ENCODE results near the gene ZFR.

ZFR gene

DNA sequence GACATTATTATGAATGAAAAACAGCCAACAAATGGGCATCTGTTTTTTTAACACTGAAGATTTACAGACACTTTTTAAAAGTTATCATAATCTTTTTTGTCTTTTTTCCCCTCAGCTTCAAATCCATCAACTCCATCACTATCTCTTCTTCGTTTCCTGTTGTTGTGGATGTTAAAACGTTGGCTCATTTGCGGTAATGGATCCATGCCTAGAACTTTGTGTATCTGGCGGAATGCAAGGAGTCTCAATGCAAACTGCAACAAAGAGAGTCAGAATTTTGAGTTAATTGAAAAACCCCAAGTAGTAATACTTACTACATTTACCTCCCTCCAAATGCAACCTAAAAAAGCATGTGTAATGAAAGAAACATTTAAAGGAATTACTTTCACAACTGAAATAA, 88.9 kb downstream of the ZFR start:
- no peak overlapping the region for H3K4me3 ChIP-seq (ENCODE audit: low read depth, low read length)
- DNase-seq (ENCODE audit: low read depth): no peak
- TF ChIP-seq, protein P1, sequence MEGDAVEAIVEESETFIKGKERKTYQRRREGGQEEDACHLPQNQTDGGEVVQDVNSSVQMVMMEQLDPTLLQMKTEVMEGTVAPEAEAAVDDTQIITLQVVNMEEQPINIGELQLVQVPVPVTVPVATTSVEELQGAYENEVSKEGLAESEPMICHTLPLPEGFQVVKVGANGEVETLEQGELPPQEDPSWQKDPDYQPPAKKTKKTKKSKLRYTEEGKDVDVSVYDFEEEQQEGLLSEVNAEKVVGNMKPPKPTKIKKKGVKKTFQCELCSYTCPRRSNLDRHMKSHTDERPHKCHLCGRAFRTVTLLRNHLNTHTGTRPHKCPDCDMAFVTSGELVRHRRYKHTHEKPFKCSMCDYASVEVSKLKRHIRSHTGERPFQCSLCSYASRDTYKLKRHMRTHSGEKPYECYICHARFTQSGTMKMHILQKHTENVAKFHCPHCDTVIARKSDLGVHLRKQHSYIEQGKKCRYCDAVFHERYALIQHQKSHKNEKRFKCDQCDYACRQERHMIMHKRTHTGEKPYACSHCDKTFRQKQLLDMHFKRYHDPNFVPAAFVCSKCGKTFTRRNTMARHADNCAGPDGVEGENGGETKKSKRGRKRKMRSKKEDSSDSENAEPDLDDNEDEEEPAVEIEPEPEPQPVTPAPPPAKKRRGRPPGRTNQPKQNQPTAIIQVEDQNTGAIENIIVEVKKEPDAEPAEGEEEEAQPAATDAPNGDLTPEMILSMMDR (IDR thresholded peaks at IDR 0.05; ENCODE audit: control insufficient read depth, extremely low read depth, insufficient read depth): no peak

DNA sequence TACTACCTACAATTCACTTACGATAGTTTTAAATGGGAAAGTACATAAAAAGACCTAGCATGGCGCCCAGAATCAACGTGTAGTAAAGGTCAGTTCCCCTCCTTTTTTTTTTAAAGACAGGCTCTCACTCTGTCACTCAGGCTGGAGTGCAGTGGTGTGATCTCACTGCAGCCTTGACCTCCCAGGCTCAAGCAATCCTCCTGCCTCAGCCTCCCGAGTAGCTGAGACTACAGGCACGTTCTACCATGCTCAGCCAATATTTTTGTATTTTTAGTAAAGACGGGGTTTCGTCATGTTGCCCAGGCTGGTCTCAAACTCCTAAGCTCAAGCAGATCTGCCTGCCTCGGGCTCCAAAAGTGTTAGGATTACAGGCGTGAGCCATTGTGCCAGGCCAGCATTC, 91.1 kb downstream of the ZFR start:
- TF ChIP-seq, protein P1 (IDR thresholded peaks at IDR 0.05; ENCODE audit: control insufficient read depth, extremely low read depth, insufficient read depth): no peak
- no peak for DNase-seq (ENCODE audit: low read depth)
- H3K4me3 ChIP-seq (ENCODE audit: low read depth, low read length): no peak overlapping the region

DNA sequence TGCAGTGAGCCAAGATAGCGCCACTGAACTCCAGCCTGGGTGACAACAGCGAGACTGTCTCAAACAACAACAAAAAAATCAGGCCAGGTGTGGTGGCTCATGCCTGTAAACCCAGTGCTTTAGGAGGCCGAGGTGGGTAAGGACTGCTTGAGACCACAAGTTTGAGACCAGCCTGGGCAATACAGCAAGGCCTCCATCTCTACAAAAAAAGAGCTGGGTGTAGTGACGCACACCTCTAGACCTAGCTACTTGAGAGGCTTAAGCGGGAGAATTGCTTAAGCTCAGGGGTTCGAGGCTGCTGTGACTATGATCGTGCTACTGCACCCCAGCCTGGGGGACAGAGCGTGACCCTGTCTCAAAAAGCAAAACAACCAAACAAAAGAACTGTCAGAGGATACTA, 91.9 kb downstream of the ZFR start:
- TF ChIP-seq, protein P1 (IDR thresholded peaks at IDR 0.05; ENCODE audit: control insufficient read depth, extremely low read depth, insufficient read depth): no peak
- DNase-seq (ENCODE audit: low read depth): no peak
- H3K4me3 ChIP-seq (ENCODE audit: low read depth, low read length): no peak overlapping the region

DNA sequence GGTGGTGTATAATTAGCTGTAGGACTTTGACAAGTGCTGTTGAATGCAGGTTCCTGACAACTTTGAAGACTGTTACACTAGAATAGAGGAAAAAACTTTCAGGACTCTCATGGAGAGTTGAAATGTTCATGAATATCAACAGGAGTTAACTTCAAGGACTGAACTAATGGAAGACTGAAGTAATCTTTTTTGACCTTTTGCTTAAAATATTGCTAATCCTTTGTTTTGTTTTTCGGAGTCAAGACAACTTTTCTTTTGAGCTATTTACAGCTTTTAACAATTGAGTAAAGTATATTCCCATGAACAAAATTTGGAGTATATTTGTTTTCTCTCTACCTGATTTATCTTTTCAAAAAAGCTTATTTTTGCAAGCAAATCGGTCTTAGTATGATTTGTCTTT, 97.7 kb downstream of the ZFR start:
- DNase-seq (ENCODE audit: low read depth): no peak
- no peak overlapping the region for H3K4me3 ChIP-seq (ENCODE audit: low read depth, low read length)
- TF ChIP-seq, protein P1 (IDR thresholded peaks at IDR 0.05; ENCODE audit: control insufficient read depth, extremely low read depth, insufficient read depth): no peak

DNA sequence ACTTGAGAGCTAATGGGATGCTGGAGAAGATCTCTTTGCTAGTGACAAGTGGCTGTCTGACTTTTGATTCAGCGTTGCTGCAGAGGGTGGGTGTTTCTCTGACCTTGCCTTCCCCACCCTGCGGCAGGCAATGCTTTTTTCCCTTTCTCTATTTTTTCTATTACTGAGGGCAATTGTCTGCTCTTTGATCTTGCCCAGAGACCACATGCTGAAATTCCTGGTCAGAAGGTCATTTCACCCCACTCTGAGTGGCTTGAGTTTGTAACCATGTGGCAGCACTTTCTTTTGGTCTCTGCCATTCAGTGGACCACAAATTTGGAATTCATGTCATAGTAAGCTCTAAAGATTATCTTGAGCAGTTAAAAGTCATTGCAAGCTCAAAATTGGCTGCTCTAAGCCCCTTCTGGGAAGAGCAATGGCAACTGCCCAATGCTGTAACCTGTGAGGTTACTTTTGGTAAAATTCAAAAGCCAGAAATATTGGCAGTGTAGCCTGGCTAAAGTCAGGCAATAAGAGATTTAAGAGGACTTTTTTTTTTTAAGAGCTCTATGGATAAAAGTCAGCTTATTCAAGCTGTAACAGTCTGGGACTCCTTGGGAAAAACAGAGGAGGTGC, 101.4 kb downstream of the ZFR start:
- H3K4me3 ChIP-seq (ENCODE audit: low read depth, low read length): no peak overlapping the region
- DNase-seq (ENCODE audit: low read depth): no peak
- TF ChIP-seq, protein P1 (IDR thresholded peaks at IDR 0.05; ENCODE audit: control insufficient read depth, extremely low read depth, insufficient read depth): no peak

DNA sequence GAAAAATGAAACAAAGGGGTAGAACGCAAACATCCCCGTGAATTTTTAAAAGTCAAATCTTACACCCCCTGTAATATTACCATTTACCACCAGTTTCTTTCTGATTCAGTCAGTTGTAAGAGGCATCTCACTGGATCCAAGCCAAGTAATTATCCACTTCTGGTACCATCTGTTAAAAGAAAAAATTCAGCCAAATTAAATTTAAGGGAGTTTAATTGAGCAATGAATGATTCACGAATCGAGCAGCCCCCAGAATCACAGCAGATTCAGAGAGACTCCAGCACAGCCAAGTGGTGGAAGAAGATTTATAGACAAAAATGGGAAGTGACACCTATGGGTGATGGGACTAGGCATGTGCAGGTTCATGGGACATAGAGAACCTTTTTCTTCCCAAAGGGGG, 101.9 kb downstream of the ZFR start:
- no peak for DNase-seq (ENCODE audit: low read depth)
- H3K4me3 ChIP-seq (ENCODE audit: low read depth, low read length): no peak overlapping the region
- TF ChIP-seq, protein P1 (IDR thresholded peaks at IDR 0.05; ENCODE audit: control insufficient read depth, extremely low read depth, insufficient read depth): no peak

GRCh38 chr5:32339878-32340277, 104.7 kb downstream of the ZFR start:
- H3K4me3 ChIP-seq (ENCODE audit: low read depth, low read length): no peak overlapping the region
- TF ChIP-seq, protein P1 (IDR thresholded peaks at IDR 0.05; ENCODE audit: control insufficient read depth, extremely low read depth, insufficient read depth): no peak
- no peak for DNase-seq (ENCODE audit: low read depth)
